ENCODE results near the gene MEF2D.

- TF ChIP-seq EZH2 (IDR thresholded peaks at IDR 0.05; ENCODE audit: insufficient read depth, low read length), result no peak
- no peak for TF ChIP-seq CTCF (IDR thresholded peaks at IDR 0.05; ENCODE audit: insufficient read depth, low read depth, low read length)
Observed at GRCh38 chr1:156540955-156541354, 40.4 kb upstream of the MEF2D start.
